Ammon's horn (tissue), 1 donor: ENCODE data around the gene EDNRB.
A peak's percentile ranks its signal among the peaks of the same experiment; 100 is the strongest.
"Not testable (repeated sequence)": the region's sequence is repeated elsewhere in the genome, so short reads cannot be mapped to it uniquely, and the experiment has no call there.

ENCODE experiments used
- DNase-seq: peaks from one replicate; pipeline ENCODE4 v3.0.0-alpha.2; 2016; ENCODE audit warnings: low spot score

EDNRB gene

GRCh38 chr13:77918391-77919245 is at the start of gene EDNRB:
TSS of gene EDNRB (minus strand) at chr13:77918831. CDS start at chr13:77918573, 258 bp downstream.
- DNase-seq = peak; percentile 39

- DNase-seq = no peak
These were observed 48.0 kb upstream of the EDNRB start for GRCh38 chr13:77966671-77967070.

GRCh38 chr13:77952737-77953136 is 34.1 kb upstream of the EDNRB start:
- no peak for DNase-seq

- no peak for DNase-seq
These were observed 33.6 kb upstream of the EDNRB start for GRCh38 chr13:77952276-77952675.

GRCh38 chr13:77946522-77946921 is 27.9 kb upstream of the EDNRB start:
- no peak for DNase-seq

GRCh38 chr13:77935063-77935462 is 16.4 kb upstream of the EDNRB start:
- not testable (repeated sequence) for DNase-seq

- no peak for DNase-seq
These were observed 11.8 kb upstream of the EDNRB start for GRCh38 chr13:77930430-77930829.

- DNase-seq = no peak
These were observed 10.3 kb upstream of the EDNRB start for GRCh38 chr13:77928909-77929308.

- DNase-seq = no peak
These were observed 7.0 kb upstream of the EDNRB start for GRCh38 chr13:77925616-77926015.

- DNase-seq = no peak
These were observed 1.3 kb upstream of the EDNRB start for GRCh38 chr13:77919921-77920294.

- DNase-seq = peak; percentile 53
These were observed 752 bp upstream of the EDNRB start for GRCh38 chr13:77919246-77919920.

- no peak for DNase-seq
These were observed 2.1 kb downstream of the EDNRB start for GRCh38 chr13:77916488-77916887.

- no peak for DNase-seq
These were observed 2.9 kb downstream of the EDNRB start for GRCh38 chr13:77915686-77916085.

- DNase-seq = no peak
These were observed 5.6 kb downstream of the EDNRB start for GRCh38 chr13:77913003-77913402.

GRCh38 chr13:77911751-77912150 is 6.9 kb downstream of the EDNRB start:
- no peak for DNase-seq

GRCh38 chr13:77909827-77910226 is 8.8 kb downstream of the EDNRB start:
- DNase-seq = no peak

- DNase-seq = no peak
These were observed 10.1 kb downstream of the EDNRB start for GRCh38 chr13:77908531-77908930.

GRCh38 chr13:77907666-77908341 is 10.8 kb downstream of the EDNRB start:
- DNase-seq = no peak

GRCh38 chr13:77904031-77904430 is 14.6 kb downstream of the EDNRB start:
- no peak for DNase-seq

- DNase-seq = no peak
These were observed 15.2 kb downstream of the EDNRB start for GRCh38 chr13:77903435-77903834.

GRCh38 chr13:77902319-77902963 is 16.2 kb downstream of the EDNRB start:
- no peak for DNase-seq

GRCh38 chr13:77898097-77898496 is 20.5 kb downstream of the EDNRB start:
- no peak for DNase-seq
